SK-N-SH treated with all-trans-retinoic acid at 6 μM for 48 hours (cell line): ENCODE measurements around the gene AUTS2.

Experiments used
- BACH2 ChIP-seq: fragments of 250-450 bp; sonication (Bioruptor Pico); IDR thresholded peaks from 2 replicates; pipeline ENCODE4 v1.9.0; 2021; ENCODE audit warnings: mild to moderate bottlenecking, borderline replicate concordance
- ESRRG ChIP-seq: fragments of 250-450 bp; sonication (Bioruptor Pico); IDR thresholded peaks from 2 replicates; pipeline ENCODE4 v1.6.1; 2021; ENCODE audit warnings: mild to moderate bottlenecking
- GLIS3 ChIP-seq: fragments of 250-450 bp; sonication (Bioruptor Pico); IDR thresholded peaks from 2 replicates; pipeline ENCODE4 v1.5.0; 2020; ENCODE audit warnings: mild to moderate bottlenecking, moderate library complexity
- PPARA ChIP-seq: fragments of 250-450 bp; sonication (Bioruptor Pico); IDR thresholded peaks from 2 replicates; pipeline ENCODE4 v1.5.0; 2020; ENCODE audit warnings: mild to moderate bottlenecking, borderline replicate concordance
- RARB ChIP-seq: fragments of 250-450 bp; sonication (Bioruptor Pico); IDR thresholded peaks from 2 replicates; pipeline ENCODE4 v1.8.0; 2021; ENCODE audit warnings: mild to moderate bottlenecking, moderate library complexity
- TCF4 ChIP-seq: fragments of 250-450 bp; sonication (Bioruptor Pico); IDR thresholded peaks from 2 replicates; pipeline ENCODE4 v1.8.0; 2021; ENCODE audit warnings: mild to moderate bottlenecking, moderate library complexity, borderline replicate concordance
- ZFP3 ChIP-seq: fragments of 250-450 bp; sonication (Bioruptor Pico); IDR thresholded peaks from 2 replicates; pipeline ENCODE4 v1.5.0; 2020; ENCODE audit warnings: mild to moderate bottlenecking, moderate library complexity
- ZNF565 ChIP-seq: fragments of 450-650 bp; formaldehyde crosslinking; conservative IDR thresholded peaks from 2 replicates; pipeline ENCODE4 v1.5.0; 2020; ENCODE audit warnings: low read depth, mild to moderate bottlenecking, moderate library complexity
- ZNF70 ChIP-seq: fragments of 450-650 bp; formaldehyde crosslinking; IDR thresholded peaks from 2 replicates; pipeline ENCODE4 v1.5.0; 2020; ENCODE audit warnings: mild to moderate bottlenecking, moderate library complexity
- ZNF8 ChIP-seq: fragments of 450-650 bp; formaldehyde crosslinking; IDR thresholded peaks from 2 replicates; pipeline ENCODE4 v1.5.0; 2020; ENCODE audit warnings: mild to moderate bottlenecking, moderate library complexity
- TF ChIP-seq, protein P1 (sequence below): fragments of 250-450 bp; sonication (Bioruptor Pico); IDR thresholded peaks from 2 replicates; pipeline ENCODE4 v1.5.0; 2020; ENCODE audit warnings: mild to moderate bottlenecking, moderate library complexity
- TF ChIP-seq, protein P2 (sequence below): fragments of 250-450 bp; sonication (Bioruptor Pico); IDR thresholded peaks from 2 replicates; pipeline ENCODE4 v1.5.1; 2020; ENCODE audit warnings: low read depth, mild to moderate bottlenecking, moderate library complexity
- TF ChIP-seq, protein P3 (sequence below): fragments of 250-450 bp; sonication (Bioruptor Pico); IDR thresholded peaks from 2 replicates; pipeline ENCODE4 v1.8.0; 2020; ENCODE audit warnings: mild to moderate bottlenecking, moderate library complexity, borderline replicate concordance

DNA sequence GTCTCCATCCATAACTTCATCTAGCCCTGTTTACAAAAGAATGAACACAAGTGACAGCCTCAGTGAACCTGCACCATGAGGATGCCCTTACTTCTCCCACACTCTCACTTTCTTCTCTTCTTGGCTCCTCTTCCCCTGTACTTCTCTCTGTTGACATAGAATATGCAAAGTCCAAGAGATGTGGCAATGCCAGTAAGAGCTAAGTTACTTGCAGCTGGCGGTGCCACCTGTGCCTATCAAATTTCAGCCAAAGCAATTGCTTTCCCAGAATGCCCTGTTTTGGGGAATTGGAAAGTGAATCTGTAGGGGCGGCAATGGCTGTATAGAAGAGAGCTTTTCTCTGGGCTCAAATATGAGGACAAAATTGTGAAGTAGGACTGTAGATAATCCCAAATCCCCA lies 557.8 kb downstream of the AUTS2 start:
- TF ChIP-seq BACH2 (no peak), ESRRG (CRISPR knock-in tag) (no peak), PPARA (CRISPR knock-in tag) (no peak), ZNF8 (CRISPR knock-in tag) (no peak), ZNF565 (CRISPR knock-in tag) (no peak), GLIS3 (CRISPR knock-in tag) (no peak), TCF4 (CRISPR knock-in tag) (no peak), ZNF70 (CRISPR knock-in tag) (no peak), ZFP3 (CRISPR knock-in tag) (no peak), RARB (CRISPR knock-in tag) (no peak)
- TF ChIP-seq, protein P1, sequence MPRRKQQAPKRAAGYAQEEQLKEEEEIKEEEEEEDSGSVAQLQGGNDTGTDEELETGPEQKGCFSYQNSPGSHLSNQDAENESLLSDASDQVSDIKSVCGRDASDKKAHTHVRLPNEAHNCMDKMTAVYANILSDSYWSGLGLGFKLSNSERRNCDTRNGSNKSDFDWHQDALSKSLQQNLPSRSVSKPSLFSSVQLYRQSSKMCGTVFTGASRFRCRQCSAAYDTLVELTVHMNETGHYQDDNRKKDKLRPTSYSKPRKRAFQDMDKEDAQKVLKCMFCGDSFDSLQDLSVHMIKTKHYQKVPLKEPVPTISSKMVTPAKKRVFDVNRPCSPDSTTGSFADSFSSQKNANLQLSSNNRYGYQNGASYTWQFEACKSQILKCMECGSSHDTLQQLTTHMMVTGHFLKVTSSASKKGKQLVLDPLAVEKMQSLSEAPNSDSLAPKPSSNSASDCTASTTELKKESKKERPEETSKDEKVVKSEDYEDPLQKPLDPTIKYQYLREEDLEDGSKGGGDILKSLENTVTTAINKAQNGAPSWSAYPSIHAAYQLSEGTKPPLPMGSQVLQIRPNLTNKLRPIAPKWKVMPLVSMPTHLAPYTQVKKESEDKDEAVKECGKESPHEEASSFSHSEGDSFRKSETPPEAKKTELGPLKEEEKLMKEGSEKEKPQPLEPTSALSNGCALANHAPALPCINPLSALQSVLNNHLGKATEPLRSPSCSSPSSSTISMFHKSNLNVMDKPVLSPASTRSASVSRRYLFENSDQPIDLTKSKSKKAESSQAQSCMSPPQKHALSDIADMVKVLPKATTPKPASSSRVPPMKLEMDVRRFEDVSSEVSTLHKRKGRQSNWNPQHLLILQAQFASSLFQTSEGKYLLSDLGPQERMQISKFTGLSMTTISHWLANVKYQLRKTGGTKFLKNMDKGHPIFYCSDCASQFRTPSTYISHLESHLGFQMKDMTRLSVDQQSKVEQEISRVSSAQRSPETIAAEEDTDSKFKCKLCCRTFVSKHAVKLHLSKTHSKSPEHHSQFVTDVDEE (CRISPR knock-in tag): no peak
- TF ChIP-seq, protein P2, sequence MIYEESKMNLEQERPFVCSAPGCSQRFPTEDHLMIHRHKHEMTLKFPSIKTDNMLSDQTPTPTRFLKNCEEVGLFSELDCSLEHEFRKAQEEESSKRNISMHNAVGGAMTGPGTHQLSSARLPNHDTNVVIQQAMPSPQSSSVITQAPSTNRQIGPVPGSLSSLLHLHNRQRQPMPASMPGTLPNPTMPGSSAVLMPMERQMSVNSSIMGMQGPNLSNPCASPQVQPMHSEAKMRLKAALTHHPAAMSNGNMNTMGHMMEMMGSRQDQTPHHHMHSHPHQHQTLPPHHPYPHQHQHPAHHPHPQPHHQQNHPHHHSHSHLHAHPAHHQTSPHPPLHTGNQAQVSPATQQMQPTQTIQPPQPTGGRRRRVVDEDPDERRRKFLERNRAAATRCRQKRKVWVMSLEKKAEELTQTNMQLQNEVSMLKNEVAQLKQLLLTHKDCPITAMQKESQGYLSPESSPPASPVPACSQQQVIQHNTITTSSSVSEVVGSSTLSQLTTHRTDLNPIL: no peak
- TF ChIP-seq, protein P3, sequence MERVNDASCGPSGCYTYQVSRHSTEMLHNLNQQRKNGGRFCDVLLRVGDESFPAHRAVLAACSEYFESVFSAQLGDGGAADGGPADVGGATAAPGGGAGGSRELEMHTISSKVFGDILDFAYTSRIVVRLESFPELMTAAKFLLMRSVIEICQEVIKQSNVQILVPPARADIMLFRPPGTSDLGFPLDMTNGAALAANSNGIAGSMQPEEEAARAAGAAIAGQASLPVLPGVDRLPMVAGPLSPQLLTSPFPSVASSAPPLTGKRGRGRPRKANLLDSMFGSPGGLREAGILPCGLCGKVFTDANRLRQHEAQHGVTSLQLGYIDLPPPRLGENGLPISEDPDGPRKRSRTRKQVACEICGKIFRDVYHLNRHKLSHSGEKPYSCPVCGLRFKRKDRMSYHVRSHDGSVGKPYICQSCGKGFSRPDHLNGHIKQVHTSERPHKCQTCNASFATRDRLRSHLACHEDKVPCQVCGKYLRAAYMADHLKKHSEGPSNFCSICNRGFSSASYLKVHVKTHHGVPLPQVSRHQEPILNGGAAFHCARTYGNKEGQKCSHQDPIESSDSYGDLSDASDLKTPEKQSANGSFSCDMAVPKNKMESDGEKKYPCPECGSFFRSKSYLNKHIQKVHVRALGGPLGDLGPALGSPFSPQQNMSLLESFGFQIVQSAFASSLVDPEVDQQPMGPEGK (CRISPR knock-in tag): no peak
